HAP-1 (cell line): ENCODE measurements around the gene LZTS3.
"Not testable (repeated sequence)": the region's sequence is repeated elsewhere in the genome, so short reads cannot be mapped to it uniquely, and the experiment has no call there.

Source experiments
- DNase-seq, 2 experiments: peaks; one replicate each; pipeline ENCODE4 v3.0.0-alpha.2; 2016 to 2020; ENCODE audit warnings: low spot score in 2 of 2
- H3K27me3 ChIP-seq: fragments of 250-450 bp; sonication (Bioruptor Pico); 2 replicates; pipeline ENCODE4 v1.5.1; 2020; ENCODE audit warnings: low read depth, mild to moderate bottlenecking, moderate library complexity
- H3K36me3 ChIP-seq: fragments of 250-450 bp; sonication (Bioruptor Pico); replicated peaks from 2 replicates; pipeline ENCODE4 v1.5.1; 2020; ENCODE audit warnings: mild to moderate bottlenecking
- H3K4me1 ChIP-seq: fragments of 250-450 bp; sonication (Bioruptor Pico); 2 replicates; pipeline ENCODE4 v1.5.1; 2020; ENCODE audit warnings: mild to moderate bottlenecking
- H3K4me3 ChIP-seq: fragments of 250-450 bp; sonication (Bioruptor Pico); 2 replicates; pipeline ENCODE4 v1.5.1; 2020; ENCODE audit warnings: mild to moderate bottlenecking, moderate library complexity
- H3K9me3 ChIP-seq: fragments of 250-450 bp; sonication (Bioruptor Pico); 2 replicates; pipeline ENCODE4 v1.5.1; 2020; ENCODE audit warnings: mild to moderate bottlenecking, moderate library complexity
- in situ Hi-C: fragments of 300-500 bp; cut with MboI; formaldehyde crosslinking; loops from 3 replicates; pipeline ENCODE4 v1.14.3; 2020; ENCODE audit warnings: low sequenced_read_pairs, inconsistent platforms, mixed read lengths

Gene LZTS3

GRCh38 chr20:3172933-3173609, at the start of gene LZTS3:
Gene LZTS3, minus strand, starts transcription at chr20:3173549. Its CDS starts 6,386 bp downstream, at chr20:3167163.
- Histone ChIP-seq H3K27me3 (no peaks in the 10 kb centered on the region), H3K36me3 (no peaks in the 10 kb centered on the region), H3K9me3 (no peaks in the 10 kb centered on the region), H3K4me1 (peaks cover 12% of the 10 kb centered on the region), H3K4me3 (peak within 1 kb of the TSS; percentile 90)
- peak; percentile 36 to 82 for DNase-seq
- in situ Hi-C loops, result no loop called here

GRCh38 chr20:3221398-3222226, 48.3 kb upstream of the LZTS3 start:
- in situ Hi-C loops, result no loop called here
- no peaks in the 10 kb centered on the region for H3K27me3 ChIP-seq
- no peak overlapping the region for H3K4me3 ChIP-seq
- no peak for DNase-seq
- H3K9me3 ChIP-seq, result no peaks in the 10 kb centered on the region
- H3K4me1 ChIP-seq, result no peaks in the 10 kb centered on the region
- peaks cover 58% of the 10 kb centered on the region for H3K36me3 ChIP-seq

DNA sequence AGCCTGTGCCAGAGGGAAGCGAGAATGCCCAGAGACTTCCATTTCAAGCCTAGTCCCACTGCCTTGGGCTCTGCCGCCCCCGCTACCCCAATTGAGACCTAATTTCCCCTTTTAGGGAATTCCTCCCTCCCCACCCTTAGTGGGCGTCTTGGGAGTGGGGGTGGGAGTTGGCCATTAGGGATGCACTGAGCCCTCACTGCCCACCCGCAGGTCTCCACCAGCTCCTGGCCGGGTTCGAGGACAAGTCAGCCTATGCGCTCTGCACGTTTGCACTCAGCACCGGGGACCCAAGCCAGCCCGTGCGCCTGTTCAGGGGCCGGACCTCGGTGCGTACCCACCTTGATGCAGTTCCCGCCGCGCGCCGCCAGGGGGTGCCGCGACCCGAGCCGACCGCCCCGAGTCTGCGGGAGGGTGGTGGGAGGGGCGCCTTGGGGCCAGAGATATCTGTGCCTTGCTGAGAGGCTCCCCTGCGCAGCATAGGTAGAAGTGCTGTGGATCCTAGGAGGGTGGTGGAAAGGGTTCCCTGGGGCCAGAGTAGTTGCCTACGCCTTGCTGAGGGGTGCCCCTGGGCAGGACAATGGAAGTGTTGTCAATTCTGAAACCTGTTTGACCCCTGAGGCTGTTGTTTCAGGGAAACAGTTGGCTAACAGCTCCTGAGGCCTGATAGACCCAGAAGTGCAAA, 45.1 kb upstream of the LZTS3 start:
- H3K36me3 ChIP-seq, result peaks cover 66% of the 10 kb centered on the region
- peak; percentile 40 to 86 for DNase-seq

GRCh38 chr20:3215359-3215917, 42.1 kb upstream of the LZTS3 start:
- H3K4me1 ChIP-seq, DNase-seq, H3K27me3 ChIP-seq, H3K4me3 ChIP-seq, H3K9me3 ChIP-seq: not testable (repeated sequence)
- in situ Hi-C loops, result loop anchor here (10.0 kb wide), 1 partner anchor 99 kb away; no protein-coding TSS in a partner anchor
- H3K36me3 ChIP-seq, result peaks cover 60% of the 10 kb centered on the region

More for the DNA sequence above, 45.1 kb upstream of the LZTS3 start:
- no peaks in the 10 kb centered on the region for H3K9me3 ChIP-seq
- no peaks in the 10 kb centered on the region for H3K4me1 ChIP-seq
- in situ Hi-C loops, result loop anchor here (10.0 kb wide), 1 partner anchor 96 kb away; no protein-coding TSS in a partner anchor
- H3K4me3 ChIP-seq, result no peak overlapping the region
- H3K27me3 ChIP-seq, result no peaks in the 10 kb centered on the region

- Histone ChIP-seq H3K27me3 (no peaks in the 10 kb centered on the region), H3K4me1 (peaks cover 6% of the 10 kb centered on the region), H3K36me3 (peaks cover 44% of the 10 kb centered on the region), H3K9me3 (no peaks in the 10 kb centered on the region; the same call in 1 of the 2 replicates), H3K4me3 (no peak overlapping the region)
- DNase-seq, result no peak
- in situ Hi-C loops, result loop anchor here (10.0 kb wide), 1 partner anchor 102 kb away; no protein-coding TSS in a partner anchor
These were observed 39.9 kb upstream of the LZTS3 start for GRCh38 chr20:3213226-3213625.

DNA sequence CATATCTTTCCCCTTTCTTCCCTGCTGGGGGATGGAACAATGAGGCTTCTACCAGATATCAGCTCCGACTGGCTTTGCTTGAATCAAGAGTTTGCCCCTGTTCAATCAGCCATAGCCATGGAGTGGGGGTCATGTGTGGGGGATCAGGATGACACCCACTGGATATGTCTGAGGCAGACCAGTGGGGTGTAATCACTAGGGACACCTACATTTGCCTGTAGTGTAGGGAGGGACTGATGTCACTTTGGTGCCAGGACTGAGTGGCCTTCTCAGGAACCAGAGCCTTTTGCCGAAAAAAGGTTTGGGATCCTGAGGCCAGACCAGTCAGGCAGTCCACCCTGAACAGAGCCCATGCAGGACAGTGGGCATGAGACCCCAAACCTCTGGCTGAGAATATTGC, 37.0 kb upstream of the LZTS3 start:
- Histone ChIP-seq H3K9me3 (no peaks in the 10 kb centered on the region; the same call in 1 of the 2 replicates), H3K27me3 (no peaks in the 10 kb centered on the region), H3K4me3 (peak overlapping the region; percentile 91), H3K36me3 (peaks cover 29% of the 10 kb centered on the region), H3K4me1 (peaks cover 9% of the 10 kb centered on the region)
- no peak for DNase-seq
- in situ Hi-C loops, result loop anchor here (10.0 kb wide), 1 partner anchor 104 kb away; no protein-coding TSS in a partner anchor

DNA sequence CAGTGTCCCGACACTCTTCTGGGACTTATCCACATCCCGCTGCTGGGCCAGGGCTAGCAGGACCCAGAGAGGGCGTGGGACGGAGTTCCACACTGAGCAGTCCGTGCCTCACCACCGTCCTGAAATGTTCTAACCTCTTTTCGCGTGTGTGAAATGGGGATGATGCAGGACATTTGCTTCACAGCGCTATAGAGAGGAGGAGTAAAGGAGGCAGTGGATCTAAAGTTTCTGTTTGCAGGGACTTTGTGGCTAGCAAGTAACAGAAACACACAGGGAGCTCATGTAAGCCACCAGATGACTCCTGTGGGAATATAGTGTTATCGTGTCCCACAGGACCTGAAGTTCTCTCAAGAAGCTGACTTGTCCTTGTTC, 36.6 kb upstream of the LZTS3 start:
- peak overlapping the region; percentile 91 for H3K4me3 ChIP-seq
- in situ Hi-C loops, result loop anchor here (10.0 kb wide), 1 partner anchor 105 kb away; no protein-coding TSS in a partner anchor
- DNase-seq, result no peak

DNA sequence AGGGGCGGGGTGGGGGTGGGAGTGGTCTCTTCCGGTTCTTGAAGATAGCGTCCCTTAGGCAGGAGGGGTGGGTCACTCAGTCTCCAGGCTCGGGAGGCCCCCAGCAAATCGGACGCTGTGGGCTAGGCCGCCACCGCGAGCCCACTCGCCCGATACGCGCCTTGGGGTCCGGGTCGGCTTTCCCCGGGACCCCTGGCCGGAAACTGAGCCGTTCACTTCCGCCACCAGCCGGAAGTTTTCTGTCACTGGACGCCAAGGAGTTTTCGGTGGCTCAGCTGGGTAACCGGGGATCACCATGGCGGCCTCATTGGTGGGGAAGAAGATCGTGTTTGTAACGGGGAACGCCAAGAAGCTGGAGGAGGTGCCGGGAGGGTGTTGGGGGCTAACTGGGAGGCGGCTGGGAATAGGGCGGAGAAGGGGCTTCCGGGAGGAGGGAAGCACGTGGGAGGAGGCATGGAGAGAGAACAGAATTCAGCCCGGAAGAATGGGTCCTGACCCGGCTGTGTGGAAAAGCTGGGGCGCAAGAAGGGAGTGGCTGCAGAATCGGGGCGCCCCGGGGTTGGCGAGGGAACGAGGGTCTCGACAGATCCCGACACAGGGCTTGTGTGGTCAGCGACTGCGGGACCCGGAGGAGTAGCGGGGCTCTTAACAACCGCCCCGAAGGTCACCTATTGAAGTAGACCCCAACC, 36.1 kb upstream of the LZTS3 start, which contains the start of gene ITPA:
ITPA (plus strand) TSS at position 242 of the 689 bp plus-strand sequence; CDS start at position 296, 54 bp downstream.
- H3K27me3 ChIP-seq, result no peaks in the 10 kb centered on the region
- peak; percentile 40 to 78 for DNase-seq
- peak within 1 kb of the TSS; percentile 91 for H3K4me3 ChIP-seq
- in situ Hi-C loops, result no loop called here
- no peaks in the 10 kb centered on the region; the same call in 1 of the 2 replicates for H3K9me3 ChIP-seq
- peaks cover 22% of the 10 kb centered on the region for H3K36me3 ChIP-seq
- H3K4me1 ChIP-seq, result peaks cover 9% of the 10 kb centered on the region

More for the DNA sequence above, 36.6 kb upstream of the LZTS3 start:
- Histone ChIP-seq H3K27me3 (no peaks in the 10 kb centered on the region), H3K4me1 (peaks cover 9% of the 10 kb centered on the region), H3K36me3 (peaks cover 25% of the 10 kb centered on the region), H3K9me3 (no peaks in the 10 kb centered on the region; the same call in 1 of the 2 replicates)

- no peaks in the 10 kb centered on the region; the same call in 1 of the 2 replicates for H3K9me3 ChIP-seq
- H3K4me1 ChIP-seq, result peaks cover 9% of the 10 kb centered on the region
- peak overlapping the region; percentile 91 for H3K4me3 ChIP-seq
- H3K27me3 ChIP-seq, result no peaks in the 10 kb centered on the region
- in situ Hi-C loops, result no loop called here
- no peak for DNase-seq
- H3K36me3 ChIP-seq, result peaks cover 19% of the 10 kb centered on the region
These were observed 35.5 kb upstream of the LZTS3 start for GRCh38 chr20:3208786-3209256.

- Histone ChIP-seq H3K27me3 (no peaks in the 10 kb centered on the region), H3K9me3 (no peaks in the 10 kb centered on the region; the same call in 1 of the 2 replicates), H3K36me3 (peaks cover 25% of the 10 kb centered on the region), H3K4me1 (peaks cover 11% of the 10 kb centered on the region), H3K4me3 (peak within 1 kb of the TSS; percentile 74)
- peak; percentile 62 to 92 for DNase-seq
- in situ Hi-C loops, result no loop called here
These were observed 30.9 kb upstream of the LZTS3 start, which contains the start of gene DDRGK1 for GRCh38 chr20:3204124-3204794. Gene DDRGK1, minus strand, starts transcription at chr20:3204682. Its CDS starts 55 bp downstream, at chr20:3204627.

DNA sequence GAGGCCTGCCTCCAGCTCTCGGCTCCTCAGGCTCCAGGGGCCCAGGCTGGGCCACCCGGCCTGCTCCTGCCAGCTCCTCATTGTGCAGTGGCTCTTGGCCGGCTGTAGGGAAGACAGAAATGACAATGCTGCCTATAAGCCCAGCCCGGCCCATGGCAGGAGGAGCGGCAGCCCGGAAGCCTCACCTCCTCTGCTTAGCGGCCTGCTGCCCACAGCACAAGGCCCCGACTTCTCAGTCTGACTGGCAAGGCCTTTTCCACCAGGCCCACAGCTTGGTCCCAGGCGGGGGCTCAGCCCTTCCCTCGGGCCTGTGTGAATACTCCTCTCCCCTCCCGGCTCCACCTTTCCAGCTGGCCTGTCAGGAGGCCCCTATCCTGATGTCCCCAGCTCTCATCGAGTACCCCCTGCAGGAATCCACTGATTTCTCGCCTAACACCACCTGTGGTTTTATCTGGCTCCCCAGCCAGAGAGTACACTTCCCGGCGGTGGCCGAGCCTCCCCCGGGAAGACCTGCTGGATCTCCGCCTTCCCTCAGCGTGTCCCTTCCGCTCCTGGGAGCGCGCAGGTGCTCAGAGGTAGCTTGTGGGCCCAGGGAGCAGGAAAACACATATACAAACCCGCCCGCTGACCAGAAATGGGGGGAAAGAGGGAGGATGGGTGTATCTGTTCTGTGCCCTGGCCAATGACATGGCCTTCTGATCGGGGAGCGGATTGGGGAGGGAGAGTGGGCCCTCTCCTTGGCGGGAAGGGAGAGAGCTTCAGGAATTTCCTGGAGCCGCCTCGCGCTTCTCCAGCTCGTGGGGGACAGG, 30.2 kb upstream of the LZTS3 start:
- in situ Hi-C loops, result no loop called here
- no peaks in the 10 kb centered on the region for H3K9me3 ChIP-seq
- H3K36me3 ChIP-seq, result peaks cover 30% of the 10 kb centered on the region
- peak overlapping the region; percentile 74 for H3K4me3 ChIP-seq
- H3K4me1 ChIP-seq, result peaks cover 11% of the 10 kb centered on the region
- H3K27me3 ChIP-seq, result no peaks in the 10 kb centered on the region
- peak in 1 of 2 experiments; percentile 53 for DNase-seq
